ENCODE measurements around the gene RAD51B. TPM values are rescaled to one million over a fixed set of nuclear protein-coding genes. Genes with fewer than 3 reads are reported as not detected.

Gene RAD51B
- total and polyA plus RNA-seq, 9 of the 15 experiments (the other 6 are each of a cell fraction or from before 2014, with no cell fraction given) = 8.5 to 17.3 (median 11.3) TPM

DNA sequence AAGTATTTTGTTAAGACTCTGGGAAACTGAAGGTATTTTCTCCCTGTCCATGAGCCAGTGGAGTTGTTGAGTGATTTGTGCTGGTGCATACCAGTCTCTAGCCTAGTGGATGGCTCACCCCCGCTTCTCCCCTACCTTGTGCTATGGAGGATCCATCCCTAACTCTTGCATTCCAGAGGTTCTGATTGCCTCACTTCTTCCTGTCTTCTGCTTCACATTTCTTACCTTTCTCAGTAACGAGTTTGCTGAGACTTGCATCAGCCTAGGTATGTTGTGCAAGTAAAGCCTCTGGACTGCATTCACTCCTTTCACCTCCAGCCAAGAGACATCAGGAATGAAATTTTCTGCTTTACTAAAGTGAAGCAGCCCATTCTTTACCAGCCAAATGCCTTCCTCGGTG is 581.7 kb downstream of the RAD51B start (continued):
- 0 out of 2 replicates have a peak, but pooled peaks have one; percentile 17 for TF ChIP-seq ZNF589 (CRISPR knock-in tag; IDR thresholded peaks at IDR 0.05; ENCODE audit: low read depth)
- TF ChIP-seq RERE (CRISPR knock-in tag; IDR thresholded peaks at IDR 0.05; ENCODE audit: borderline replicate concordance) = no peak
- no peak for TF ChIP-seq ZNF583 (CRISPR knock-in tag; IDR thresholded peaks at IDR 0.05)
- no peak for TF ChIP-seq TCF3 (CRISPR knock-in tag; IDR thresholded peaks at IDR 0.05)
- TF ChIP-seq CEBPG (CRISPR knock-in tag; IDR thresholded peaks at IDR 0.05) = peak; percentile 89
- peak; percentile 82 to 96 for TF ChIP-seq CEBPG (tag; conservative IDR thresholded peaks at IDR 0.05 in 1 of 2, IDR thresholded peaks at IDR 0.05 in 1 of 2)
- no peak for TF ChIP-seq EGR1 (conservative IDR thresholded peaks at IDR 0.05)
- no peak for TF ChIP-seq TCF15 (CRISPR knock-in tag; IDR thresholded peaks at IDR 0.05)
- TF ChIP-seq CLOCK (CRISPR knock-in tag; IDR thresholded peaks at IDR 0.05; ENCODE audit: borderline replicate concordance) = no peak
- no peak for TF ChIP-seq MTA1 (IDR thresholded peaks at IDR 0.05; ENCODE audit: borderline replicate concordance)
- TF ChIP-seq GATAD2B (IDR thresholded peaks at IDR 0.05; ENCODE audit: borderline replicate concordance) = no peak
- TF ChIP-seq NUFIP1 (IDR thresholded peaks at IDR 0.05; ENCODE audit: partially characterized antibody) = no peak
- TF ChIP-seq TBP (optimal IDR thresholded peaks at IDR 0.05; ENCODE audit: low read depth, low read length) = no peak
- no peak for TF ChIP-seq HNRNPK (IDR thresholded peaks at IDR 0.05; ENCODE audit: low read depth, low read length, poor library complexity, severe bottlenecking)
- no peak for TF ChIP-seq YBX1 (IDR thresholded peaks at IDR 0.05)
- TF ChIP-seq ZNF639 (CRISPR knock-in tag; conservative IDR thresholded peaks at IDR 0.05 in 1 of 2, IDR thresholded peaks at IDR 0.05 in 1 of 2) = no peak
- no peak for TF ChIP-seq ZNF347 (CRISPR knock-in tag; IDR thresholded peaks at IDR 0.05; ENCODE audit: low read depth)
- TF ChIP-seq HMG20B (CRISPR knock-in tag; IDR thresholded peaks at IDR 0.05) = no peak
- TF ChIP-seq POLR2H (tag; IDR thresholded peaks at IDR 0.05; ENCODE audit: low read depth) = 0 out of 2 replicates have a peak, but pooled peaks have one; percentile 28
- peak; percentile 93; a peak in 2 of 4 replicates for TF ChIP-seq TRIM24 (IDR thresholded peaks at IDR 0.05)

All from K562 (cell line).